ENCODE data around the gene STIMATE. TPM values are rescaled to one million over a fixed set of nuclear protein-coding genes. Genes with fewer than 3 reads are reported as not detected.

STIMATE gene
- total RNA-seq, 4 donors from 2014 or later: 20.6 to 64.6 (median 27.8) TPM

DNA sequence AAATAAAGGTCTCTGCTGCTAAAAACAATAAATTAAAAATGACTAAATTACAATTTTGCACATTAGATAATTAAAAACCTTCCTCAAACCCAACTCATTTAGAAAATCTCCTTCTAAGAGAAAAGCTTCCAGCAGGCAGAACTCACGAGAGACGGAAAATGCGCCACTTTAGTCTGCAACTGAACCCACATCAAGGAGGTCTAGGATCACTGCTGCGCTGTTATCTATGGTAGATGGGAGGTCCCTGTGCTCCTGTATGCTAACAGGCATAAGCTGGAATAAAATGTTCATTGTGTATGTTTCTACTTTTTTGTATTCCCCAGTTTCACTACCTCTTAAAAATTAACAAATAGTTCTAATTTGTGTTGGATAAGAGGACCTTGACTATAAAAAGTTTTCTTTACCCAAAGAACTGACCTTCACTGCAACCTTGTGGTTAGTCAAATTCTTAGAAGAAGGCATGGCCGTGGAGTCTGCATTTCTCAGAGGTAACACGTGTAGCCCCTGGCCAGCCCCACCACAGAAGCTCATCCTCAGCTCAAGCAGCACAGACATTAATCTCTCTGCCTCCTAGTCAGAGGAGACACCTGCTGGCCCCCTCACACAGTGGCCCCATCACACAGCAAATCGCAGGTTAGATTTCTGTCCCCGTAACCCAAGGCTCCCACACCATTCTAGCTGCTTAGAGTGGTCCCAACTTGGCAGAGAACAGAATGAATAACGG is 22.3 kb downstream of the STIMATE start:
- H3K4me1 ChIP-seq: peaks cover 3 to 10% of the 10 kb centered on the region in 2 donors
- intact Hi-C loops (cut with DNase I; ENCODE audit: low total_unique reads) (no loop called here), in situ Hi-C loops (cut with MboI; ENCODE audit: low sequenced_read_pairs in 4 of 4) (loop anchor here in 1 of 4 donors (25.0 kb wide), 1 partner anchor 187 kb away; no protein-coding TSS in a partner anchor)
- TF ChIP-seq, protein P1, sequence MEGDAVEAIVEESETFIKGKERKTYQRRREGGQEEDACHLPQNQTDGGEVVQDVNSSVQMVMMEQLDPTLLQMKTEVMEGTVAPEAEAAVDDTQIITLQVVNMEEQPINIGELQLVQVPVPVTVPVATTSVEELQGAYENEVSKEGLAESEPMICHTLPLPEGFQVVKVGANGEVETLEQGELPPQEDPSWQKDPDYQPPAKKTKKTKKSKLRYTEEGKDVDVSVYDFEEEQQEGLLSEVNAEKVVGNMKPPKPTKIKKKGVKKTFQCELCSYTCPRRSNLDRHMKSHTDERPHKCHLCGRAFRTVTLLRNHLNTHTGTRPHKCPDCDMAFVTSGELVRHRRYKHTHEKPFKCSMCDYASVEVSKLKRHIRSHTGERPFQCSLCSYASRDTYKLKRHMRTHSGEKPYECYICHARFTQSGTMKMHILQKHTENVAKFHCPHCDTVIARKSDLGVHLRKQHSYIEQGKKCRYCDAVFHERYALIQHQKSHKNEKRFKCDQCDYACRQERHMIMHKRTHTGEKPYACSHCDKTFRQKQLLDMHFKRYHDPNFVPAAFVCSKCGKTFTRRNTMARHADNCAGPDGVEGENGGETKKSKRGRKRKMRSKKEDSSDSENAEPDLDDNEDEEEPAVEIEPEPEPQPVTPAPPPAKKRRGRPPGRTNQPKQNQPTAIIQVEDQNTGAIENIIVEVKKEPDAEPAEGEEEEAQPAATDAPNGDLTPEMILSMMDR (IDR thresholded peaks at IDR 0.05 in 4 of 5, conservative IDR thresholded peaks at IDR 0.05 in 1 of 5): no peak
- TF ChIP-seq POLR2A (IDR thresholded peaks at IDR 0.05): no peak
- DNase-seq (no peak), ATAC-seq (no peak)
- H3K36me3 ChIP-seq: no peaks in the 10 kb centered on the region
- no peaks in the 10 kb centered on the region for H3K27me3 ChIP-seq
- no peak overlapping the region for H3K27ac ChIP-seq
- H3K9me3 ChIP-seq: no peaks in the 10 kb centered on the region
- no peak overlapping the region for H3K4me3 ChIP-seq

DNA sequence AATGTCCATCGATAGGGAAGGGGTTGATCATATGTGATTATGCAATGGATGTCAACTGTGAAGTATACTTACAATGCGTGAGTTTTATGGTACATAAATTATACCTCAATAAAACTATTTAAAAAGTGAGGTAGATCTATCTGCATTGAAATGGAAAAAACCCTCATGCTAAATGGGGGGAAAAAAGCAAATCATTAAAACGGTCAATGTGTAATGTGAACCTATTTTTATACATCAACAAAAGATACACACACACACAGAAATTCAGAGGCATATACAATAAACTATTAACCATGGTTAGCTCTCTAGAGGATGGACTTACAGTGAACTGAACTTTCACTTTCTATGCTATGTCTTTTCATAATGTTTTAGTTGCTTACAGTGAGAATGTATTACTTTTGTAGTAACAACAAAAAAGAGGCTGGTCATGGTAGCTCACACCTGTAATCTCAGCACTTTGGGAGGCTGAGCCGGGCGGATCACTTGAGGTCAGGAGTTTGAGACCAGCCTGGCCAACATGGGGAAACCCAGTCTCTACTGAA is 23.1 kb downstream of the STIMATE start:
- no peaks in the 10 kb centered on the region for H3K27me3 ChIP-seq
- H3K4me1 ChIP-seq: peaks cover 2 to 10% of the 10 kb centered on the region in 2 donors
- no peaks in the 10 kb centered on the region for H3K9me3 ChIP-seq
- H3K36me3 ChIP-seq: no peaks in the 10 kb centered on the region
- ATAC-seq (no peak), DNase-seq (no peak)
- intact Hi-C loops (cut with DNase I; ENCODE audit: low total_unique reads): no loop called here
- in situ Hi-C loops (cut with MboI; ENCODE audit: low sequenced_read_pairs in 4 of 4): loop anchor here in 1 of 4 donors (25.0 kb wide), 1 partner anchor 188 kb away; no protein-coding TSS in a partner anchor
- no peak overlapping the region for H3K27ac ChIP-seq
- no peak for TF ChIP-seq POLR2A (IDR thresholded peaks at IDR 0.05)
- no peak overlapping the region for H3K4me3 ChIP-seq

DNA sequence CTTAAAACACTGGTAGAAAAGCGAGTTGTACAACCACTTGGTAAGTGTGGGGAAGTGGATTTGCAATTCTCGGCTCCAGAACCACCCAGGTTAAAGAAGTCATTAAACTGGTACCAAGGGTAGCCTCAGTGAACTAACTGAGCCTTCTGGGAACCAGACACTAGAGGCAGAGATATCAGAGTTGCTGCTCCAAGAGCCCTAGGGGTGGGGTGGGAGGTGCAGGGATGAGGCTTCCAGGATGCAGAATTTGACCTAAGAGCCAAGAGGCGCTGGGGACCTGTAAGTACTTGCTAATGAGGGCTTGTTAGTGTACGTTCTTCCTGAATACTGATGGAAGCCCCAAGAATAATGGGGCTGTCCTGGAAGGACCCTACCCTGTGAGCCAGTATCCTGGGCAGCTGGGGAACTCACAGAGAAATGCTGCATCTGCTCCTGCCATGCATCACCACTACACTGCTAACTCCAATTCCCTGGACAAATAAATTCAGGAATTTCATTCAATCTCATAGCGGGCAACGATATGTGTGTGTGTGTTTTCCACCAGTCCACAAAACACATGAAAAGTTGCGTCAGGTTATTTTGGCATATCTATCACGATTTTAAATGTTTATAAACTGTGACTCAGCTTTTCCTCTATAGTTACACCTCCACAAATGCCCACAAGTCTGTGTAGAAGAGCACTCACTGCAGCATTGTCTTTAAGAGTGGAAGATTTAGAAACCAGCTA is 23.8 kb downstream of the STIMATE start:
- no peaks in the 10 kb centered on the region for H3K27me3 ChIP-seq
- peaks cover 0 to 10% of the 10 kb centered on the region in 2 donors for H3K4me1 ChIP-seq
- H3K4me3 ChIP-seq: no peak overlapping the region
- H3K27ac ChIP-seq: no peak overlapping the region
- no peaks in the 10 kb centered on the region for H3K36me3 ChIP-seq
- intact Hi-C loops (cut with DNase I; ENCODE audit: low total_unique reads): no loop called here
- TF ChIP-seq, protein P1 (IDR thresholded peaks at IDR 0.05 in 4 of 5, conservative IDR thresholded peaks at IDR 0.05 in 1 of 5): no peak
- no peak for TF ChIP-seq POLR2A (IDR thresholded peaks at IDR 0.05)
- ATAC-seq (peak in 1 of 2 donors; percentile 62), DNase-seq (no peak)
- in situ Hi-C loops (cut with MboI; ENCODE audit: low sequenced_read_pairs in 4 of 4): loop anchor here in 1 of 4 donors (25.0 kb wide), 1 partner anchor 189 kb away; no protein-coding TSS in a partner anchor
- no peaks in the 10 kb centered on the region for H3K9me3 ChIP-seq

DNA sequence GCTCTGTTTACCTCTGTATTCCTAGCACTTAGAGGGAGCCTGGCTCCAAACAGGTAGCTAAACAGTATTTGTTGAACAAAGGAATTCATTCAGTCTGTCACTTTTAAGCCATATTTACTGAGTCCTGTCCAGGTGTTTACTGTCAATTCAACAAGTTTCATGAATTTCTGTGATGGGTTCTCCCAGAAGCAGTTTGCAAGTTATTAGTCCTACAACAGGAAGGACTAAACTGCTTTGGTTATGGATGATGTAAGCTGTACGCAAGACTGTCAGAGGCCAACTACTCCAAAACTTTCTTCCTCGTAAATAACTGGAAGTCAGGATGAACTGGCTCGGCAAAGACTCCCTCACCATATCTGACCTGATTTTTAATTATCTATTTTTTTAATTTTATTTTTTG is 25.1 kb downstream of the STIMATE start:
- Histone ChIP-seq H3K27ac (no peak overlapping the region), H3K36me3 (no peaks in the 10 kb centered on the region), H3K4me3 (no peak overlapping the region), H3K27me3 (no peaks in the 10 kb centered on the region), H3K4me1 (peaks cover 0 to 10% of the 10 kb centered on the region in 2 donors), H3K9me3 (no peaks in the 10 kb centered on the region)
- DNase-seq: no peak
- in situ Hi-C loops (cut with MboI; ENCODE audit: low sequenced_read_pairs in 4 of 4): loop anchor here in 1 of 4 donors (25.0 kb wide), 1 partner anchor 190 kb away; no protein-coding TSS in a partner anchor
- no peak for TF ChIP-seq POLR2A (IDR thresholded peaks at IDR 0.05)
- TF ChIP-seq, protein P1 (IDR thresholded peaks at IDR 0.05 in 4 of 5, conservative IDR thresholded peaks at IDR 0.05 in 1 of 5): no peak
- no peak for ATAC-seq
- intact Hi-C loops (cut with DNase I; ENCODE audit: low total_unique reads): no loop called here

DNA sequence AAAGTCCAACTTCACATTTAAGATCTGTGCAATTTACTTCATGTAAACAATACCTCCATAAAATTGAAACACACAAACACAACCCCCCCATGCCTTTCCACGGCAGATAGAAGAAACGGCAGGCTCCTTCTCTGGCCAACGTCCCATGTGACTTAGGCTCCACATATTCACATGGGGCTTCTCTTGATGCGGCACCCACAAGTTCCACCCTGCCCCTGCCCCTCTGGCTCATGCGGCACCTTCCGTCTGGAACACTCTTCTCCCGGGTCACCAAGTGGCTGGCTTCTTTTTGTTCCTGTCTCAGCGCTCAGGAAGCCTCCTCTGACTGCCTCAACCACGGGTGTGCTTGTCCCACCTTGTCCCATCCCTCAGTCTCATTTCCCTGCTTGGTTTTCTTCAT is 25.6 kb downstream of the STIMATE start:
- H3K9me3 ChIP-seq: no peaks in the 10 kb centered on the region
- in situ Hi-C loops (cut with MboI; ENCODE audit: low sequenced_read_pairs in 4 of 4) (loop anchor here in 1 of 4 donors (25.0 kb wide), 1 partner anchor 191 kb away; no protein-coding TSS in a partner anchor), intact Hi-C loops (cut with DNase I; ENCODE audit: low total_unique reads) (no loop called here)
- no peak overlapping the region for H3K27ac ChIP-seq
- H3K36me3 ChIP-seq: no peaks in the 10 kb centered on the region
- no peak overlapping the region for H3K4me3 ChIP-seq
- no peaks in the 10 kb centered on the region for H3K27me3 ChIP-seq
- TF ChIP-seq, protein P1 (IDR thresholded peaks at IDR 0.05 in 4 of 5, conservative IDR thresholded peaks at IDR 0.05 in 1 of 5): no peak
- DNase-seq: no peak
- H3K4me1 ChIP-seq: peaks cover 0 to 10% of the 10 kb centered on the region in 2 donors
- no peak for ATAC-seq

Data from gastrocnemius medialis (tissue), 4 donors.